ENCODE results near the gene SEC31B. TPM values are rescaled to one million over a fixed set of nuclear protein-coding genes. Genes with fewer than 3 reads are reported as not detected.

Gene SEC31B
- polyA plus RNA-seq, 3 donors = 0.05 to 50.2 (median 0.09) TPM

DNA sequence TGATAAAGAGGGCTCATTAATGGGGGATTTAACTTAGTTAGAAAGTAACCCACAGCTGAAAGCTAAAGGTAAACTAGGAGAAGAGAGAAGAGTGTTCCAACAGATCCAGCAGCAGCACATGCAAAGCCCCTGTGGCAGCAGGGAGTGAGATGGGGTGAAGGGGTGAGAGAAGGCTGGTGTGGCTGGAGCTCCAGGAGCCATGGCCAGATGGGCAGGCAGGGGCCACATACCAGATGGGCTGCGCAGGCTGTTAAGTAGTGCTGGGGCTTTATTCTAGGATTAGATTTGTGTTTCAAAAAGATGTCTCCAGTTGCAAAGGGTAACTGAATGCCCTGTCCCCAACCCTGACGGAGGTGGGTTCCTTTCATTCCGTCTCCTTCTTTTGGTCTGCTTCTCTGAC lies 49.3 kb upstream of the SEC31B start:
- Mint-ChIP-seq H3K9me3 (peaks cover 0 to 2% (median 0%) of the 10 kb centered on the region in 7 donors), H3K36me3 (no peaks in the 10 kb centered on the region), H3K4me1 (no peaks in the 10 kb centered on the region), H3K4me3 (no peak overlapping the region), H3K27ac (no peak overlapping the region), H3K27me3 (ENCODE audit: low read depth in 3 of 3) (peaks cover 27 to 42% (median 42%) of the 10 kb centered on the region in 3 donors)
- no peak overlapping the region for H3K9ac ChIP-seq (ENCODE audit: insufficient read depth, low read length, poor library complexity, severe bottlenecking)
- H3K9me3 ChIP-seq (replicated peaks in 1 of 2; ENCODE audit: control insufficient read depth in 1 of 2, insufficient read depth in 1 of 2, low read length in 2 of 2) = peaks cover 0 to 14% of the 10 kb centered on the region in 2 donors
- peaks cover 24 to 58% of the 10 kb centered on the region in 2 donors for H3K27me3 ChIP-seq (ENCODE audit: control insufficient read depth in 2 of 2, insufficient read depth in 2 of 2, low read length in 2 of 2)
- no peak overlapping the region for H2AFZ ChIP-seq (ENCODE audit: insufficient read depth, low read depth, low read length, poor library complexity, severe bottlenecking)
- H4K20me1 ChIP-seq (ENCODE audit: insufficient read depth, low read length) = no peaks in the 10 kb centered on the region
- 93% methylated on average over 2 of the region's 3 CpGs for WGBS (ENCODE audit: insufficient coverage)
- no peaks in the 10 kb centered on the region for H3K4me1 ChIP-seq (ENCODE audit: control insufficient read depth in 1 of 2, insufficient read depth in 2 of 2, low read length in 2 of 2)
- H3K4me2 ChIP-seq (replicated peaks; ENCODE audit: extremely low read depth, low read length, poor library complexity, severe bottlenecking) = no peak overlapping the region
- H3K36me3 ChIP-seq (replicated peaks in 1 of 2; ENCODE audit: control insufficient read depth in 1 of 2, insufficient read depth in 2 of 2, low read length in 2 of 2) = no peaks in the 10 kb centered on the region
- H3K79me2 ChIP-seq (ENCODE audit: insufficient read depth, low read length) = no peaks in the 10 kb centered on the region
- TF ChIP-seq, protein P1, sequence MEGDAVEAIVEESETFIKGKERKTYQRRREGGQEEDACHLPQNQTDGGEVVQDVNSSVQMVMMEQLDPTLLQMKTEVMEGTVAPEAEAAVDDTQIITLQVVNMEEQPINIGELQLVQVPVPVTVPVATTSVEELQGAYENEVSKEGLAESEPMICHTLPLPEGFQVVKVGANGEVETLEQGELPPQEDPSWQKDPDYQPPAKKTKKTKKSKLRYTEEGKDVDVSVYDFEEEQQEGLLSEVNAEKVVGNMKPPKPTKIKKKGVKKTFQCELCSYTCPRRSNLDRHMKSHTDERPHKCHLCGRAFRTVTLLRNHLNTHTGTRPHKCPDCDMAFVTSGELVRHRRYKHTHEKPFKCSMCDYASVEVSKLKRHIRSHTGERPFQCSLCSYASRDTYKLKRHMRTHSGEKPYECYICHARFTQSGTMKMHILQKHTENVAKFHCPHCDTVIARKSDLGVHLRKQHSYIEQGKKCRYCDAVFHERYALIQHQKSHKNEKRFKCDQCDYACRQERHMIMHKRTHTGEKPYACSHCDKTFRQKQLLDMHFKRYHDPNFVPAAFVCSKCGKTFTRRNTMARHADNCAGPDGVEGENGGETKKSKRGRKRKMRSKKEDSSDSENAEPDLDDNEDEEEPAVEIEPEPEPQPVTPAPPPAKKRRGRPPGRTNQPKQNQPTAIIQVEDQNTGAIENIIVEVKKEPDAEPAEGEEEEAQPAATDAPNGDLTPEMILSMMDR (IDR thresholded peaks at IDR 0.05) = no peak
- DNase-seq = no peak
- no peak overlapping the region for H3K4me3 ChIP-seq (replicated peaks in 1 of 3; ENCODE audit: low read depth in 2 of 3, low read length in 3 of 3)
- H3K27ac ChIP-seq (ENCODE audit: low read depth in 1 of 2, low read length in 2 of 2) = no peak overlapping the region
- intact Hi-C loops (cut with micrococcal nuclease) = loop anchor here in 1 of 2 donors (10.0 kb wide), 1 partner anchor 166 kb away; no protein-coding TSS in a partner anchor

DNA sequence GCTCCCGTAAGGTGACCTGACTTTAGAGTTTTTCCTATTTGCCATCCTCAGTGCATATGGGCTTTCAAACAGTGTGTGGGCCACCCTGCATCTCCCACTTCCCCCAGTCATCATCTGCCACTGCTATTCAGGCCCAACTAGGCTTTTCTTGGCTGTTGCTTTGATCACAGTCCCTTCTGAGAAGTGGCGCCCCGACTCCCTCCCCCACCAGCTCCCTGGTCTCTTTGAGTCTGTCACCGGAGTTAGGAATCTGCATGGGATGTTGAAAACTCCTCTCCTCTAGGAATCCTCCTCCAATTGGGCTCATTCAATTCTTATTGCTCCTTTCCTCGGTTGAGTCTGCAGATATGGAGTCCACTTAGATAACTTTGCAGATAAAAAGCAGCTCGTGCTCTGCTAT lies 48.2 kb upstream of the SEC31B start:
- Mint-ChIP-seq H3K9me3 (peaks cover 0 to 5% (median 3%) of the 10 kb centered on the region in 7 donors), H3K27me3 (ENCODE audit: low read depth in 3 of 3) (peaks cover 32 to 51% (median 49%) of the 10 kb centered on the region in 3 donors), H3K4me3 (peak overlapping the region in 1 of 2 donors; percentile 59), H3K4me1 (peaks cover 2% of the 10 kb centered on the region), H3K27ac (no peak overlapping the region), H3K36me3 (peaks cover 2 to 5% of the 10 kb centered on the region in 2 donors)
- H3K4me2 ChIP-seq (replicated peaks; ENCODE audit: extremely low read depth, low read length, poor library complexity, severe bottlenecking) = no peak overlapping the region
- H3K9me3 ChIP-seq (replicated peaks in 1 of 2; ENCODE audit: control insufficient read depth in 1 of 2, insufficient read depth in 1 of 2, low read length in 2 of 2) = peaks cover 0 to 14% of the 10 kb centered on the region in 2 donors
- no peak overlapping the region for H3K9ac ChIP-seq (ENCODE audit: insufficient read depth, low read length, poor library complexity, severe bottlenecking)
- peaks cover 0 to 1% of the 10 kb centered on the region in 2 donors for H3K4me1 ChIP-seq (ENCODE audit: control insufficient read depth in 1 of 2, insufficient read depth in 2 of 2, low read length in 2 of 2)
- no peaks in the 10 kb centered on the region for H3K79me2 ChIP-seq (ENCODE audit: insufficient read depth, low read length)
- DNase-seq = no peak
- TF ChIP-seq, protein P1 (IDR thresholded peaks at IDR 0.05) = no peak
- intact Hi-C loops (cut with micrococcal nuclease) = loop anchor here in 1 of 2 donors (10.0 kb wide), 1 partner anchor 167 kb away; no protein-coding TSS in a partner anchor
- H2AFZ ChIP-seq (ENCODE audit: insufficient read depth, low read depth, low read length, poor library complexity, severe bottlenecking) = no peak overlapping the region
- no peaks in the 10 kb centered on the region for H4K20me1 ChIP-seq (ENCODE audit: insufficient read depth, low read length)
- H3K4me3 ChIP-seq (replicated peaks in 1 of 3; ENCODE audit: low read depth in 2 of 3, low read length in 3 of 3) = no peak overlapping the region
- no peaks in the 10 kb centered on the region for H3K36me3 ChIP-seq (replicated peaks in 1 of 2; ENCODE audit: control insufficient read depth in 1 of 2, insufficient read depth in 2 of 2, low read length in 2 of 2)
- 37% methylated on average over 4 of the region's 6 CpGs for WGBS (ENCODE audit: insufficient coverage)
- H3K27me3 ChIP-seq (ENCODE audit: control insufficient read depth in 2 of 2, insufficient read depth in 2 of 2, low read length in 2 of 2) = peaks cover 30 to 68% of the 10 kb centered on the region in 2 donors
- H3K27ac ChIP-seq (ENCODE audit: low read depth in 1 of 2, low read length in 2 of 2) = no peak overlapping the region

Data from CD14-positive monocyte (primary cell).